HCT116 (cell line): ENCODE results near the gene FBN1. TPM values are rescaled to one million over a fixed set of nuclear protein-coding genes. Genes with fewer than 3 reads are reported as not detected.

Experiments
- ATAC-seq: fragments of 200-7000 bp; cut with Tn5 transposase; 2 replicates; pipeline ENCODE4 v1.9.1; 2020; ENCODE audit warnings: mild to moderate bottlenecking, moderate library complexity
- BruUV-seq: library from RNA; stranded (reverse); fragments of 400-500 nt; replicated peaks from 2 replicates; lab custom pipeline; 2021; lab: Mats Ljungman, UMichigan
- CTCF ChIA-PET: fragments of 300-600 bp; sonication (Branson Sonifier 250); formaldehyde crosslinking; loops from one replicate; lab custom pipeline; 2021; ENCODE audit warnings: antibody characterized with exemption; lab: Charles Lee
- POLR2A ChIA-PET: fragments of 300-600, 350-600 bp; sonication (Branson Sonifier 250); formaldehyde crosslinking; loops from one replicate; lab custom pipeline; 2021; ENCODE audit warnings: antibody characterized with exemption; lab: Charles Lee
- RAD21 ChIA-PET, 2 experiments: fragments of 300-600 bp; sonication (Branson Sonifier 250); formaldehyde crosslinking; loops; one replicate each; lab custom pipeline; 2023; ENCODE audit warnings: low total read pairs in 2 of 2; ENCODE audit not compliant: uncharacterized antibody in 2 of 2, unreplicated experiment in 2 of 2, low non-redundant PET in 1 of 2; lab: Charles Lee
- DNase-seq: peaks from one replicate; pipeline ENCODE4 v3.0.0-alpha.2; 2010; ENCODE audit warnings: low read depth, low spot score
- H2AFZ ChIP-seq: fragments of 200-600 bp; shearing (Covaris generic), sonication (generic); 2 replicates; pipeline ENCODE4 v1.6.1; 2017; ENCODE audit warnings: low read depth, mixed run types, mixed read lengths, antibody characterized with exemption, low read length; ENCODE audit not compliant: poor library complexity, severe bottlenecking
- H3K27ac ChIP-seq: 2 replicates; pipeline ENCODE4 v1.5.1; 2012; ENCODE audit warnings: low read depth, low read length
- H3K27me3 ChIP-seq: fragments of 200-600 bp; sonication (generic); 2 replicates; pipeline ENCODE4 v1.6.1; 2016; ENCODE audit warnings: mixed run types, low read length, mixed read lengths; ENCODE audit not compliant: insufficient read depth
- H3K36me3 ChIP-seq, 2 experiments: fragments of 200-500 bp in 1 of 2; fragments of 200-600 bp in 1 of 2; sonication (Bioruptor generic) in 1 of 2; sonication (generic) in 1 of 2; 2 replicates each; pipeline versions ENCODE4 v1.5.1 to v1.6.1; 2014 to 2016; ENCODE audit warnings: low read length in 2 of 2, inconsistent platforms in 1 of 2, mixed read lengths in 1 of 2, mixed run types in 1 of 2; ENCODE audit not compliant: insufficient read depth in 2 of 2, control insufficient read depth in 1 of 2
- H3K4me1 ChIP-seq, 2 experiments: fragments of 200-600 bp in 1 of 2; sonication (generic) in 1 of 2; 2 replicates each; pipeline versions ENCODE4 v1.5.1 to v1.6.1; 2012 to 2017; ENCODE audit warnings: low read length in 2 of 2, inconsistent platforms in 1 of 2, mild to moderate bottlenecking in 1 of 2, mixed read lengths in 1 of 2, mixed run types in 1 of 2, moderate library complexity in 1 of 2; ENCODE audit not compliant: insufficient read depth in 2 of 2, control insufficient read depth in 1 of 2
- H3K4me2 ChIP-seq: fragments of 200-600 bp; sonication (generic); 2 replicates; pipeline ENCODE4 v1.6.1; 2017; ENCODE audit warnings: mixed run types, low read length, mixed read lengths
- H3K4me3 ChIP-seq, 2 experiments: fragments of 200-600 bp in 1 of 2; sonication (generic) in 1 of 2; replicated peaks in 1 of 2; 2 replicates each; pipeline ENCODE4 v1.5.1; 2011 to 2016; ENCODE audit warnings: low read length in 2 of 2, control low read depth in 1 of 2, low read depth in 1 of 2, mild to moderate bottlenecking in 1 of 2, mixed read lengths in 1 of 2, mixed run types in 1 of 2
- H3K79me2 ChIP-seq: fragments of 200-600 bp; sonication (generic); 2 replicates; pipeline ENCODE4 v1.6.1; 2017; ENCODE audit warnings: mild to moderate bottlenecking, mixed run types, low read length, moderate library complexity, mixed read lengths; ENCODE audit not compliant: insufficient read depth
- H3K9ac ChIP-seq: fragments of 200-600 bp; sonication (generic); 2 replicates; pipeline ENCODE4 v1.6.1; 2016; ENCODE audit warnings: low read length, mixed read lengths
- H3K9me2 ChIP-seq: fragments of 200-600 bp; sonication (generic), shearing (Covaris generic); 2 replicates; pipeline ENCODE4 v1.6.1; 2017; ENCODE audit warnings: mixed run types, mild to moderate bottlenecking, moderate library complexity; ENCODE audit not compliant: insufficient read depth
- H3K9me3 ChIP-seq, 2 experiments: fragments of 200-500 bp in 1 of 2; fragments of 200-600 bp in 1 of 2; sonication (Bioruptor generic) in 1 of 2; sonication (generic) in 1 of 2; 2 replicates each; pipeline ENCODE4 v1.6.1; 2014 to 2017; ENCODE audit warnings: low read length in 2 of 2, mixed read lengths in 2 of 2, inconsistent platforms in 1 of 2, low read depth in 1 of 2, mild to moderate bottlenecking in 1 of 2, mixed run types in 1 of 2, moderate library complexity in 1 of 2; ENCODE audit not compliant: control insufficient read depth in 1 of 2, insufficient read depth in 1 of 2
- H4K20me1 ChIP-seq: fragments of 200-600 bp; sonication (generic), shearing (Covaris generic); 2 replicates; pipeline ENCODE4 v1.6.1; 2017; ENCODE audit warnings: mixed run types, mild to moderate bottlenecking, moderate library complexity; ENCODE audit not compliant: insufficient read depth
- CEBPB ChIP-seq: IDR thresholded peaks from 2 replicates; pipeline ENCODE4 v1.6.1; 2012; ENCODE audit warnings: low read depth
- CTCF ChIP-seq, 3 experiments: fragments of 200-600 bp in 1 of 3; sonication (generic) in 1 of 3; IDR thresholded peaks in 2 of 3; conservative IDR thresholded peaks in 1 of 3; 2 replicates each; pipeline ENCODE4 v1.5.1; 2012 to 2017; ENCODE audit warnings: low read depth in 2 of 3, low read length in 2 of 3, antibody characterized with exemption in 1 of 3, borderline replicate concordance in 1 of 3, control low read depth in 1 of 3, mild to moderate bottlenecking in 1 of 3, mixed read lengths in 1 of 3, mixed run types in 1 of 3, moderate library complexity in 1 of 3; ENCODE audit not compliant: insufficient read depth in 1 of 3
- EGR1 ChIP-seq: IDR thresholded peaks from 2 replicates; pipeline ENCODE4 v1.6.1; 2012; ENCODE audit warnings: low read depth
- ELF1 ChIP-seq: IDR thresholded peaks from 2 replicates; pipeline ENCODE4 v1.6.1; 2012; ENCODE audit warnings: low read depth, borderline replicate concordance
- EZH2 ChIP-seq: fragments of 200-600 bp; sonication (generic); IDR thresholded peaks from 2 replicates; pipeline ENCODE4 v1.6.1; 2017; ENCODE audit warnings: antibody characterized with exemption, mixed run types
- EZH2phosphoT487 ChIP-seq: fragments of 200-600 bp; IDR thresholded peaks from 2 replicates; pipeline ENCODE4 v1.6.1; 2018; ENCODE audit warnings: antibody characterized with exemption, borderline replicate concordance
- FOSL1 ChIP-seq: IDR thresholded peaks from 2 replicates; pipeline ENCODE4 v1.6.1; 2012; ENCODE audit warnings: low read depth
- JUND ChIP-seq: IDR thresholded peaks from 2 replicates; pipeline ENCODE4 v1.6.1; 2012
- MAX ChIP-seq: IDR thresholded peaks from 2 replicates; pipeline ENCODE4 v1.6.1; 2012
- POLR2A ChIP-seq: IDR thresholded peaks from 2 replicates; pipeline ENCODE4 v1.7.0; 2011; ENCODE audit warnings: borderline replicate concordance; ENCODE audit not compliant: insufficient read depth, insufficient read length; ENCODE audit errors: extremely low read depth
- POLR2AphosphoS5 ChIP-seq: IDR thresholded peaks from 2 replicates; pipeline ENCODE4 v1.6.1; 2011; ENCODE audit warnings: mild to moderate bottlenecking, low read depth, low read length, moderate library complexity
- SIN3A ChIP-seq: IDR thresholded peaks from 2 replicates; pipeline ENCODE4 v1.6.1; 2012; ENCODE audit warnings: low read depth
- SP1 ChIP-seq: IDR thresholded peaks from 2 replicates; pipeline ENCODE4 v1.6.1; 2012; ENCODE audit warnings: low read depth
- SRF ChIP-seq: IDR thresholded peaks from 2 replicates; pipeline ENCODE4 v1.6.1; 2012; ENCODE audit warnings: low read depth
- TCF7L2 ChIP-seq: IDR thresholded peaks from 2 replicates; pipeline ENCODE4 v1.7.0; 2011; ENCODE audit warnings: borderline replicate concordance, inconsistent platforms; ENCODE audit not compliant: insufficient read depth, insufficient read length; ENCODE audit errors: extremely low read depth
- ZBTB33 ChIP-seq: IDR thresholded peaks from 2 replicates; pipeline ENCODE4 v1.6.1; 2011; ENCODE audit warnings: mild to moderate bottlenecking, low read length, moderate library complexity; ENCODE audit not compliant: insufficient replicate concordance; ENCODE audit errors: extremely low read depth
- ZFX ChIP-seq: fragments of 450-650 bp; IDR thresholded peaks from 2 replicates; pipeline ENCODE4 v1.6.1; 2017
- ZNF274 ChIP-seq: fragments of 200-500 bp; sonication (Bioruptor generic); IDR thresholded peaks from 2 replicates; pipeline ENCODE4 v1.6.1; 2014; ENCODE audit warnings: mild to moderate bottlenecking, low read depth, low read length, inconsistent platforms
- intact Hi-C: fragments of 100-400 bp; cut with micrococcal nuclease; formaldehyde crosslinking; loops from 2 replicates; pipeline ENCODE4 v1.10.0; 2022
- total RNA-seq: library from RNA; stranded (reverse); gene quantifications from one replicate; pipeline ENCODE4 v1.2.1, GENCODE V29; 2021; ENCODE audit not compliant: unreplicated experiment
- TF ChIP-seq, protein P1 (sequence below): IDR thresholded peaks from 2 replicates; pipeline ENCODE4 v1.6.1; 2012; ENCODE audit warnings: low read depth
- TF ChIP-seq, protein P2 (sequence below): IDR thresholded peaks from 2 replicates; pipeline ENCODE4 v1.6.1; 2012

The FBN1 gene
- total RNA-seq, 1 experiment from 2014 or later: 1.7 TPM

- no peaks in the 10 kb centered on the region for H3K27me3 ChIP-seq
- ChIA-PET RAD21 (no interaction called here), CTCF (no interaction called here), POLR2A (no interaction called here)
- H3K79me2 ChIP-seq: no peaks in the 10 kb centered on the region
- no peaks in the 10 kb centered on the region for H3K9me3 ChIP-seq
- H3K27ac ChIP-seq: no peak overlapping the region
- H2AFZ ChIP-seq: no peak overlapping the region
- H4K20me1 ChIP-seq: no peaks in the 10 kb centered on the region
- BruUV-seq: no TSS peak
- DNase-seq: no peak
- H3K9me2 ChIP-seq: no peaks in the 10 kb centered on the region
- TF ChIP-seq SIN3A (no peak), EZH2 (no peak), CEBPB (no peak), TCF7L2 (no peak), ELF1 (no peak), POLR2AphosphoS5 (no peak), FOSL1 (no peak), SRF (no peak), MAX (no peak), CTCF (IDR thresholded peaks at IDR 0.05 in 2 of 3, conservative IDR thresholded peaks at IDR 0.05 in 1 of 3; ENCODE audit: borderline replicate concordance in 1 of 3, insufficient read depth in 1 of 3, low read depth in 2 of 3, low read length in 2 of 3) (no peak), EGR1 (no peak), POLR2A (no peak), JUND (no peak), SP1 (no peak), EZH2phosphoT487 (no peak), ZFX (no peak), ZBTB33 (no peak), ZNF274 (no peak)
- TF ChIP-seq, protein P1, sequence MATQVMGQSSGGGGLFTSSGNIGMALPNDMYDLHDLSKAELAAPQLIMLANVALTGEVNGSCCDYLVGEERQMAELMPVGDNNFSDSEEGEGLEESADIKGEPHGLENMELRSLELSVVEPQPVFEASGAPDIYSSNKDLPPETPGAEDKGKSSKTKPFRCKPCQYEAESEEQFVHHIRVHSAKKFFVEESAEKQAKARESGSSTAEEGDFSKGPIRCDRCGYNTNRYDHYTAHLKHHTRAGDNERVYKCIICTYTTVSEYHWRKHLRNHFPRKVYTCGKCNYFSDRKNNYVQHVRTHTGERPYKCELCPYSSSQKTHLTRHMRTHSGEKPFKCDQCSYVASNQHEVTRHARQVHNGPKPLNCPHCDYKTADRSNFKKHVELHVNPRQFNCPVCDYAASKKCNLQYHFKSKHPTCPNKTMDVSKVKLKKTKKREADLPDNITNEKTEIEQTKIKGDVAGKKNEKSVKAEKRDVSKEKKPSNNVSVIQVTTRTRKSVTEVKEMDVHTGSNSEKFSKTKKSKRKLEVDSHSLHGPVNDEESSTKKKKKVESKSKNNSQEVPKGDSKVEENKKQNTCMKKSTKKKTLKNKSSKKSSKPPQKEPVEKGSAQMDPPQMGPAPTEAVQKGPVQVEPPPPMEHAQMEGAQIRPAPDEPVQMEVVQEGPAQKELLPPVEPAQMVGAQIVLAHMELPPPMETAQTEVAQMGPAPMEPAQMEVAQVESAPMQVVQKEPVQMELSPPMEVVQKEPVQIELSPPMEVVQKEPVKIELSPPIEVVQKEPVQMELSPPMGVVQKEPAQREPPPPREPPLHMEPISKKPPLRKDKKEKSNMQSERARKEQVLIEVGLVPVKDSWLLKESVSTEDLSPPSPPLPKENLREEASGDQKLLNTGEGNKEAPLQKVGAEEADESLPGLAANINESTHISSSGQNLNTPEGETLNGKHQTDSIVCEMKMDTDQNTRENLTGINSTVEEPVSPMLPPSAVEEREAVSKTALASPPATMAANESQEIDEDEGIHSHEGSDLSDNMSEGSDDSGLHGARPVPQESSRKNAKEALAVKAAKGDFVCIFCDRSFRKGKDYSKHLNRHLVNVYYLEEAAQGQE: no peak
- TF ChIP-seq, protein P2, sequence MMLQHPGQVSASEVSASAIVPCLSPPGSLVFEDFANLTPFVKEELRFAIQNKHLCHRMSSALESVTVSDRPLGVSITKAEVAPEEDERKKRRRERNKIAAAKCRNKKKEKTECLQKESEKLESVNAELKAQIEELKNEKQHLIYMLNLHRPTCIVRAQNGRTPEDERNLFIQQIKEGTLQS: no peak
- no peaks in the 10 kb centered on the region for H3K36me3 ChIP-seq
- intact Hi-C loops: no loop called here
- H3K4me3 ChIP-seq: no peak overlapping the region
- no peak overlapping the region for H3K4me2 ChIP-seq
- no peak for ATAC-seq
- no peaks in the 10 kb centered on the region for H3K4me1 ChIP-seq
- no peak overlapping the region for H3K9ac ChIP-seq
Measured at GRCh38 chr15:48574187-48574586, 71.3 kb downstream of the FBN1 start.
